EL (cell line): ENCODE data around the gene MATN1.

ENCODE experiments used
- DNase-seq: peaks from one replicate; pipeline ENCODE4 v3.0.0-alpha.2; 2016

The MATN1 gene

DNA sequence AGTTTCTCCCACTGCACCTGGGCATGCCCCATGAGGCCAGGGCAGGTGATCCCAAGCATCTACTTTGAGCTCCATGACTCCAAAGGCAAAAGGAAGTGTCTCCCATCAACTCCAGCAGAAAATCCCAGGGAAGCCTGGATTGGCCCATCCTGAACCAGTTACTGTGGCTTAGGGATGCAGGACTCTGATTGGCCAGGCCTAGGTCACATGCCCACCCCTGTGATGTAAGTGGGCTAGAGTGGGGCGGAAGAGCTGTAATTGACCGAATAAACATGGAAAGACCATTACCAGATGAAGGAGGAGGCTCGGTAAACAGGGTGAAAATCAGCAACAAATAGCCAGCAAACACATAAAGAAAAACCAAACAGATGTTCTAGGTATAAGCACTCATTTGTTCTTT lies 45.2 kb downstream of the MATN1 start:
- DNase-seq = no peak

DNA sequence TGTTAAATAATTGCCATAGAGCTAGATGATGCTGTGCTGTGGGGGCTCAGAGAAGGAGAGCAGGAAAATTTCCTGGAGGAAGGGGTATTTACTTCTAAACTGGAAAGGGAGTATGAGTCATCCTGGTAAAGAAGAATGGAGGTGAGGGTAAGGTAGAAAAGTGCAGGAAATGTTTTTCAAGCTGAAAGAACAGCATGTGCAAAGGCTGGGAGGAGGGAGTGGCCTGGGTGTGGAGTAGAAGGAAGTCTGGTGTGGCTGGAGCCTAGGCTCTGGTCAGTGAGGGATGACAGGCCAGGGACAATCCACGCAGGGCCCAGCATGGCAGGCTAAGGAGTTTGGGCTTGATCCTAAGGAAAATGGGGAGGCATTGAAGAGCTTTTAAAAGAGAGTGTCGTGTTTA lies 45.9 kb downstream of the MATN1 start:
- no peak for DNase-seq

DNA sequence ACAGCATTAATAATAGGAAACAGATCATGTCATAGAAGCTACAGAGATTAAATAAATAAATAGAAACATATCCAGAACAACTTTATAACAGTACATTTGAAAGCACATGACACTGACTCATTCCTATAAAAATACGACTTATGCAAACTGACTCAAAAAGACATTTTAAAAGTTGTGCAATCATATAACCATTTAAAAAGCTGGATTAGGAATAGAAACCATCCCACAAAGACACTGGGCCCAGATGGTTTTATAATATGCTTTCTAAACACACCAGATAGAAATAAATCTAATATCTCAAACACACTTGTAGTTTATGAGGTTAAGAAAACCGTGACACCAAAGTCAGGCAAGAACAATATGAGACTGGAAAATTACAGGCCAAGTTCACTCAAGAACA lies 47.6 kb downstream of the MATN1 start:
- DNase-seq = peak; percentile 65

DNA sequence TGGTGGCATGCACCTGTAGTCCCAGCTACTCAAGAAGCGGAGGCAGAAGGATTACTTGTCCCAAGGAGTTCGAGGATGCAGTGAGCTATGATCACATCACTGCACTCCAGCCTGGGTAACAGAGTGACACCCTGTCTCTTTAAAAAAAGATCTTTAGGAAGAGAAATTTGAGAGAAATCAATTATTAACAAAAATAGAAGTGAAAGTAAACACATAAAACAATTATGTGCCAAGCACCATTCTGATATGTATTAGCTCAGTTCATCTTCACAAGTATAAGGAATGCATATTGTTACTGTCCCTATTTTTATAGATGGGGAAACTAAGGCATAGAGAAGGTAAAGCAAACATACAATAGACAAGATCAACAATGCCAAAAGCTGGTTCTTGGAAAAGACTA lies 48.1 kb downstream of the MATN1 start:
- DNase-seq = no peak

DNA sequence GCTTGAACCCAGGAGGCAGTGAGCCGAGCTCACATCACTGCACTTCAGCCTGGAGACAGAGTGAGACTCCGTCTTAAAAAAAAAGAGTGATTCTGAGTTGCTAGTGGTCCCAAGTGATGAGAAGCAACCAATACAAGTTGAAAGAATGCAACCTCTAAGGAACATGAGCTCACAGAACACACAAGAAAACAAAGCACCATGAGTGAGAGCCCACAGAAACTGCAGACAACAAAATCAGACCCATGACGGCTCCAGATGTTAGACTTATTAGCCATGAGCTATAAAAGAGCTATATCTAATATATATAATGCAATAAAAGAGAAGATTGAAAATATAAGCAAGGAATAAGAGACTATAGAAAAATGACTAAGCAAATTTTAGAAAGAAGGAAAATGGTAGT lies 50.0 kb downstream of the MATN1 start:
- no peak for DNase-seq

DNA sequence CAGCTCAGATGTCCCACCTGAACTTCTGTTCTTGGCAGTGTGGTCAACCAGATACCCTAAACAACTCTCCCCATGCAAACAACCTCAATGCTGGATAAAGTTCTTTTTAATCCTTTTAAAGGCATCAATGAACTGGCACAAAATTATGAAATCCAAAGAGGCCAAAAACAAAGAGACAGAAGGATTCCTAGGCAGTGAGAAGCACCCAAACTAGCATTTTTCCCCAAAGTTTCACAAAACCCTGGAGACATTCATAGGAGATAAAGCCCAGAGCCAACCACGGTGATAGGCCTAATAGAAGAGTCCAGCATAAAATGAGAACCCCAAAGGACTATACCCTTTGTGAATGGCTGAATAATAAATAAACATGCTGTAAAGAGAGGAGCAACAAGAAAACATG lies 50.7 kb downstream of the MATN1 start:
- no peak for DNase-seq

DNA sequence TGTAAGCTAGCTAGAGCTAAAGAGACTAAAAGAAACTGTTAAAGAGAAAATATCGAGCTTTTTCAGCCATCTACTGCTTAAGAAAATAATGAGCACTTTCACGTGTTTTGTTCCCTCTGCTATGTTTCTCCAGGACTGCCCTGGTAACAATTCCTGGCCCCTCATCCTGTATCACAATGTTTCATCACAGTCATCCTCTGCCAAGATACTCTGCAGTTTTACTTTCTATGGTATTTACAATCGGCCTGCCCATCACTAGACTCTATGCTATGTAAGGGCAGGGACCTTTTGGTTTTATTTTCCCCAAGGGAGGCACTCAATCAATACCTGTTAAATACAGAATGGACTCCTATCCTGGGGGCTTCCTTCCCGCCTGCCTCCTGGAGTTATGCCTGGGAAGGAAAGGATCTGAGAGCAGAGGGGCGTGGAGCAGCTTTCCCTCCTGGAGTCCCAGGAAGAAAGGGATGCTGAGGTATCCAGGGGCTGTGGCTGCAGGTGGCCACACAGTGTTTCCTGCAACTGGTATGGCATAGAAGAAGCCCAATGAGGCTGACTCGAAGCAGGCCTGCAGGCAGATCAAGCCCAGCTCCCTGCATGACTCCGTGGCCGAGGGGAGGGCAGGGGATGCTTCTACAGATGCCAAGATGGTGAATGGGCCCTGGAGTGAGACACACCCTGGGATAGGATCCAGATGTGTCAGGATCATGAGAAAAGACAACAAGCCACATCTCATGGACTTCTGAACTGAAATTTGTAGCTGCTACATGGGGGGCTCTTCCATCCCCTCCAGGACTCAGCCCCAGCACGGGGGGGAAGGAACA lies 52.9 kb downstream of the MATN1 start:
- DNase-seq = peak; percentile 74

DNA sequence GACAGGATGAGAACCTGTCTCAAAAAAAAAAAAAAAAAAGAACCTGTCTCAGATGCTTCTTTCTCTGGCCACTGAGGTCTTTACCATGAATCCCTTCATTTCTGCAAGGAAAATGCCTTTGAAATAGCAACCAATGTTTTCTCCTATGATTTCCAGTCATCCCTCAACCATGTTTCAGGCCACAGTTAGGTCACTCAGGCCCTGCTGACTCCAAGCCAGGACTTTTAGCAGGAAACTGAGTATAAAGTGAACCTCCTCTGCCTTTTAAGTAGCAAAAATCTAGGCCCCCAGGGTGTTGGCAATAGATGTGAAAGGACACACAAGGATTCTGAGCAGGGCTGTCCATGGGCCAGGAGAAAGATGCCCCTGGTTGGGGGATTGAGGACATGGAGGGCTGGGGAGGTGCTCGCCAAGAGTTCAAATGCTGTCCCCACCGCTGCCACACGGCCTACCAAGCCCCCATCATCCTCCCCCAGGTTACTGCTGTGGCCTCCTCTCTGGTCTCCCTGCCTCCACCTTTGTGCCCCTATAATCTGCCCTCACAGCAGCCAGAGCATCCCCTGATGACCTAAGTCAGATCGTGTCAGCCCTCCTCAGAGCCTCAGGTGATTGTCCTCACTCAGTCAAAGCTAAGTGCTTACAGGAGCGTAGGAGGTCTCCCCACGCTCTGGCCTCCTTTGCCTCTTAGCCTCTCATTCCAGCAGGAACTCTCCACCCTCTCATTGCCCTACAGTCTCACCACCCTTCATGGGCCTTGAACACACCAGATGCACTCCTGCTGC lies 54.6 kb downstream of the MATN1 start:
- DNase-seq = peak; percentile 48

DNA sequence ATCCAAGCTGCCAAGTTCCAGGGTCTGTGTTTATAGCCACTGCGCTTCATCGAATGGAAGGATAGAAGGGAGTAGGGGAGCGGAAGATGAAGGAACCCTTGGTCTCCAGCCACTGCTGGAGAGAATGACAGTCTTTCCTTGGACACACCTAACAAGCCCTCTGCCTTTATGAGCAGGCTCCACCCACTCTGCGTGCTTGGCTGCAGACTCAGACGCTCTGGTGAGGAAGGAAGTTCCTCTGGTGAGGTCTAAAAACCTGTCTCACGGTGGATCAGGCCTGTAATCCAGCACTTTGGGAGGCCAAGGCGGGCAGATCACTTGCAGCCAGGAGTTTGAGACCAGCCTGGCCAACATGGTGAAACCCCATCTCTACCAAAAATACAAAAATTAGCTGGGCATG lies 55.4 kb downstream of the MATN1 start:
- DNase-seq = peak; percentile 44

DNA sequence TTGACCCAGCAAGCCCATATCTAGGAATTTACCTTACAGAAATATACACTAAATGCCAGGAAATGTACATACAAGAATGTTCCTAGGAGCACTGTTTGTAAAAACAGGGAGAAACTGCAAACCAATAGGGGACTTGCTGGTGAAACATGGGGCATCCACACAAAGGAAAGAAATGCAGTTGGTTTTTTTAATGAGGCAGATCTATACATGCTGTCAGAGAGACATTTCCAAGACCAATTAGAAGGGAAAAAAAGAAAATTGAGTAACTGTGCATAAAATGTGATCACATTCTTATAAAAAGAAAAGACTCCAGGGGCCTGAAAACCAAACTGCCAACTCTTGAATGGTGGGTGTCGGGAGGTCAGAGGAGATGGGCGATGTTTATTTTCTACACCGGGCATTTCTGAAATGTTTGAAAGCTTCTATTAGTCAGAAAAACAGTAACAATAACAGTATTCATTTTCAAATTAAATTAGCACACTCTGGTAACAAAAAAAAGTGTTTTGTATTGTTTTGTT lies 56.6 kb downstream of the MATN1 start:
- no peak for DNase-seq

DNA sequence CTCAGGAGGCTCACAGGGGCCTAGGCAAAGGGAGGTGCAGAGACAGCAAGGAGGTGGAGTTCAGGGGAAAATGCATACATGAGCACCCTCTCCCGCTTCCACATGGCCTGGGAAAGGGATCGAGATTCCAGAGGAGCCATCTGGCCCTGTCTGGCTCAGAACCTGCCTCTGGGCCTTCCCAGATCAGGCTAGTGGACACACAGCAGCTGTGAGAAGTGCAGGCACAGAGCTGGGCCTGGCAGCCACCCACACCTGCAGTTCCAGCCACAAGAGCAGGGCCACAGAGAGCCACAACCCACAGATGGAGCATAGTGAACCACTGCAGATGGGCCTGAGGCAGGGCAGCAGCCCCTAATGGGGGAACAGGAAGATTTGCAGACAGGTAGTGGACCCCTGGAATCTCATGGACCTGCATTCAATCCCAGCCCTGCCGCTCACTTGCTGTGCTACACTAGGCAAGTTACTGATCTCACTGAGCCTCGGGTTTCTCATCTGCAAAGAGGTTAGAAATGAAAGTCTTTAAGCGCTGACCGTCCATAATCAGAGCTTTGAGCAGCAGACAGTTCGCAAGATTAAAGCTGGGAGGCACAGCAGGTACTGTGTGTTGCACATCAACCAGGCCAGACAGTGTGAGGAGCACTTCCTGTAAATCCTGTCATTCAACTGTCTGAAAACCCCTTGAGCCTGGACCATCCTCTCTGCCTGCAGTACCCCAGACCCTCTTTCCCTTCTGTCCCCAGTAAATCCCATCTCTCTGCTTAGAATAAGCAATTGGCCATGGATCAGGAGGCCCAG lies 58.0 kb downstream of the MATN1 start:
- no peak for DNase-seq

DNA sequence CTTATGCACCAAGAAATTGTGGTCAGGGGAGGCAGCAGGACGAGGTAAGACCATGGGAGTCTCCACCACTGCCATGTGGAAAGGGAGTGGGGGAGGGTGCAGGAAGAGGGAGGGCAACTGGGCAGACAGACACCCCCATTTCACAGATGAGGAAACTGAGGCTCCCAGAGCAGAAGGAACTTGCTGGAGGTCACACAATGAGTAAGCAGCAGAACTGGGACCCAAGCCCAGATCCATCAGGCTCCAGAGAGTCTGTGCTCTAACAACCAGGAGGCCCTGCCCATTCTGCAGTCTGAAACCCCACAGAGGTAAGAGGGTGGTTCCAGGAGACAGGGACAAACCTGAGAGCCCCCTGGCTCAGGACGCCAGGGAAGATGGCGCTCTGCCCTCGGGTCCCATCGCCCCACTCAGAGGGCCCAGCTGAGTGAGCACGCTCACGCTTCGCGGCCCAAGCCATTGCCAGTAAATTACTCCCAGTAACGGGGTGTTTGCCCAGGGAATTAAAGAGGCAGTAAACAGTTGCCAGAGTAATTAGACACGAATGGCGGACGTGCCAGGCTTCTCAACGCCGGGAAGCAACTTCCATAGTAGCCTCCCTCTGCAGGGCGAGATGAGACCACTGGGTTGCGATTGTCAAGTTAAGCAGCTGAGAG lies 59.2 kb downstream of the MATN1 start:
- no peak for DNase-seq

DNA sequence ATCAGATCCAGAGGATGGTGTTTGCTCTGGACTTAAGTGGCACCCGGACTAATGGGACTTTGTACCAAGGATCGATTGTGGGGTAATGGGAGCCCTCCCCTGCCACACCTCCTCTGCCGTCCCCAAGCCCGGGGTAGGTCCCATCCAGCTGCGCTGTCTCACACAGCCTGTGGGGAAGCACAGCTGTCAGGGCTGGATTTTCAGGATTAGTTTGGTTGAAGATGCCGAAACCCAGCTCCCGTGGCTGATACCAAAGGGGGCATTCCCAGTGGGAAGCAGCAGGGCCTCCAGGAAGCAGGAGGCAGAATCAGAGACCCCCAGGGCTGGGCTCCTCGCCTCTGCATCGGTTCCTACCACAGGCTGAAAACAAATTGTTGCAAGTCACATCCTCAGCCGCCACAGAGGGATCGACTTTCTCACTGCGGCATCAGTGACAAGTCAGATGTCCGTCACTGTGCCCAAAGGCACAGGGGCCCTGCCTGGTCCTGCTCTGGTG lies 59.7 kb downstream of the MATN1 start:
- DNase-seq = no peak

DNA sequence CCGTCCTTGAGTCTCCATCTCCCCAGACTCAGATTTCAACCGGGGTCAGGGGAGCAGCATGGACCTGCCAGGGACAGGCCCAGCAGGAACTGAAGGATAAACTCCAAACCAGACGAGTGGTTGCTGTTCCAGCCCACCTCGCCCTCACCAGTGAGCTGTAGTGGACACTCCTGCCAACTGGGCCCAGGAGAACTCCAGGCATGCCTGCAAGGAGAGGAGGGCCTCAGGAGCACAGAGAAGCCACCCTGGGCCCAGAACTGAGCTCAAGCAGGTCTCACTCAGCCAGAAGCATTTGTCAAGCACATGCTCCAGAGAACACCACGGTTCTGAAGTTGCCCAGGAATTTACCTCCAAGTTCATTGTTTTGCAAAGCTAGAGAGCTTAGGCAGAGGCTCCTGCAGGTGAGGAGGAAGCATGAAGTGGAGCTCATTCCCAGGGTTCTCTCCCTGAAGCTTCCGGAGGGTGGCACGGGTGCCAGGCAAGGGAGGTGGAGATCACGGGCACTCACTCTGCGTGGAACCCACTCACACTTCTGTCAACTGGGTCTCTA lies 61.0 kb downstream of the MATN1 start:
- no peak for DNase-seq

DNA sequence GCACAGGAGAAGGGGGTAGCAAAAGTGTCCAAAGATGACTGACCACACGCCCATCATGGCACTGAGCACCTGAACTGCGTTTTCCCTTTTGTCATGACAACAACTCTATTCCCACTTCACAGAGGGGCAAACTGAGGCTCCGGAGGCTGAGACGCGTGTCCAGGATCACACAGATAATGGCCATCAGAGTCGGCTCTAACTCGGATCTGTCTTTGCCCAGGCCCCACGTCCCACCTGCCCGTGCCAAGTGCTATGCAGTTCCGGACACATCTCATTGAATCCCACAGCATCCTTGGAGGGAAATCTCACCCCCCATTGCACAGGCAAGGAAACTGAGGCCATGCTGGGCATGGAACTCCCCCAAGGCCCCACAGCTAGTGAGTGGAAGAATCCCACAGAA lies 62.1 kb downstream of the MATN1 start:
- DNase-seq = no peak
